ENCODE measurements around the gene COL6A3. TPM values are rescaled to one million over a fixed set of nuclear protein-coding genes. Genes with fewer than 3 reads are reported as not detected.

The COL6A3 gene
- total and polyA plus RNA-seq, 2 of the 13 experiments (the other 11 are each of a cell fraction or from before 2014, with no cell fraction given): 0.03 TPM; not detected in 1

GRCh38 chr2:237391140-237391539, 22.8 kb downstream of the COL6A3 start:
- Histone ChIP-seq H3K9me3 (ENCODE audit: low read length) (no peaks in the 10 kb centered on the region), H3K79me2 (ENCODE audit: insufficient read depth, low read length) (no peaks in the 10 kb centered on the region), H3K9ac (ENCODE audit: insufficient read depth, low read depth, low read length) (no peak overlapping the region), H3K4me2 (ENCODE audit: low read depth, low read length) (no peak overlapping the region), H3K27ac (ENCODE audit: extremely low read length, insufficient read depth, low read length) (no peak overlapping the region), H3K27me3 (ENCODE audit: control insufficient read depth in 1 of 2, insufficient read depth in 2 of 2, low read length in 2 of 2) (peaks cover 0 to 42% of the 10 kb centered on the region in 2 experiments; a peak in 3 of 5 replicates), H3K4me1 (ENCODE audit: insufficient read depth, low read length) (no peaks in the 10 kb centered on the region), H3K36me3 (replicated peaks in 1 of 2; ENCODE audit: control insufficient read depth in 1 of 2, insufficient read depth in 2 of 2, low read length in 2 of 2) (no peaks in the 10 kb centered on the region), H3K4me3 (replicated peaks in 1 of 3; ENCODE audit: insufficient read depth in 1 of 3, low read depth in 2 of 3, low read length in 3 of 3) (no peak overlapping the region), H4K20me1 (ENCODE audit: insufficient read depth, low read length) (no peaks in the 10 kb centered on the region), H2AFZ (ENCODE audit: low read length) (no peak overlapping the region)
- CTCF ChIA-PET (ENCODE audit: low intra/inter-chr PET ratio, low total read pairs): no interaction called here
- 15% methylated on average over 5 of the region's 5 CpGs for WGBS (ENCODE audit: low lambda C conversion rate)
- POLR2A ChIA-PET: no interaction called here
- in situ Hi-C loops (cut with HindIII; ENCODE audit: extremely low pct_ligation_motif_present, low pct_unique_long_range_greater_than_20kb) (no loop called here), intact Hi-C loops (cut with micrococcal nuclease; ENCODE audit: unreplicated experiment) (no loop called here)
- no peak for ATAC-seq
- BruUV-seq (replicated peaks): no TSS peak
- FAIRE-seq: no peak
- no peak for DNase-seq (ENCODE audit: low spot score)
- TF ChIP-seq MAFF (IDR thresholded peaks at IDR 0.05; ENCODE audit: low read depth, low read length): peak; percentile 41; the same call in 1 of the 2 replicates
- TF ChIP-seq ZBTB43 (CRISPR knock-in tag; conservative IDR thresholded peaks at IDR 0.05): no peak
- no peak for TF ChIP-seq NFIB (CRISPR knock-in tag; IDR thresholded peaks at IDR 0.05; ENCODE audit: borderline replicate concordance)
- no peak for TF ChIP-seq FOXP4 (CRISPR knock-in tag; IDR thresholded peaks at IDR 0.05)
- TF ChIP-seq KDM3A (CRISPR knock-in tag; IDR thresholded peaks at IDR 0.05; ENCODE audit: low read depth): no peak
- TF ChIP-seq, protein P1, sequence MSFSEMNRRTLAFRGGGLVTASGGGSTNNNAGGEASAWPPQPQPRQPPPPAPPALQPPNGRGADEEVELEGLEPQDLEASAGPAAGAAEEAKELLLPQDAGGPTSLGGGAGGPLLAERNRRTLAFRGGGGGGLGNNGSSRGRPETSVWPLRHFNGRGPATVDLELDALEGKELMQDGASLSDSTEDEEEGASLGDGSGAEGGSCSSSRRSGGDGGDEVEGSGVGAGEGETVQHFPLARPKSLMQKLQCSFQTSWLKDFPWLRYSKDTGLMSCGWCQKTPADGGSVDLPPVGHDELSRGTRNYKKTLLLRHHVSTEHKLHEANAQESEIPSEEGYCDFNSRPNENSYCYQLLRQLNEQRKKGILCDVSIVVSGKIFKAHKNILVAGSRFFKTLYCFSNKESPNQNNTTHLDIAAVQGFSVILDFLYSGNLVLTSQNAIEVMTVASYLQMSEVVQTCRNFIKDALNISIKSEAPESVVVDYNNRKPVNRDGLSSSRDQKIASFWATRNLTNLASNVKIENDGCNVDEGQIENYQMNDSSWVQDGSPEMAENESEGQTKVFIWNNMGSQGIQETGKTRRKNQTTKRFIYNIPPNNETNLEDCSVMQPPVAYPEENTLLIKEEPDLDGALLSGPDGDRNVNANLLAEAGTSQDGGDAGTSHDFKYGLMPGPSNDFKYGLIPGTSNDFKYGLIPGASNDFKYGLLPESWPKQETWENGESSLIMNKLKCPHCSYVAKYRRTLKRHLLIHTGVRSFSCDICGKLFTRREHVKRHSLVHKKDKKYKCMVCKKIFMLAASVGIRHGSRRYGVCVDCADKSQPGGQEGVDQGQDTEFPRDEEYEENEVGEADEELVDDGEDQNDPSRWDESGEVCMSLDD (CRISPR knock-in tag; IDR thresholded peaks at IDR 0.05; ENCODE audit: borderline replicate concordance): no peak
- peak in 1 of 2 experiments; percentile 64; a peak in 2 of 4 replicates for TF ChIP-seq MAFK (conservative IDR thresholded peaks at IDR 0.05 in 1 of 2, IDR thresholded peaks at IDR 0.05 in 1 of 2; ENCODE audit: low read length in 2 of 2)
- TF ChIP-seq SP140L (CRISPR knock-in tag; IDR thresholded peaks at IDR 0.05; ENCODE audit: borderline replicate concordance): no peak
- TF ChIP-seq MIER2 (CRISPR knock-in tag; IDR thresholded peaks at IDR 0.05): no peak
- no peak for TF ChIP-seq JDP2 (CRISPR knock-in tag; IDR thresholded peaks at IDR 0.05; ENCODE audit: borderline replicate concordance)
- no peak for TF ChIP-seq ZFY (CRISPR knock-in tag; IDR thresholded peaks at IDR 0.05)
- no peak for TF ChIP-seq KLF9 (CRISPR knock-in tag; IDR thresholded peaks at IDR 0.05; ENCODE audit: low read depth)
- 0 out of 2 replicates have a peak, but pooled peaks have one; percentile 20 for TF ChIP-seq FOXP1 (IDR thresholded peaks at IDR 0.05)
- TF ChIP-seq FOXP1 (CRISPR knock-in tag; IDR thresholded peaks at IDR 0.05): no peak
- TF ChIP-seq RFXANK (CRISPR knock-in tag; IDR thresholded peaks at IDR 0.05): no peak
- TF ChIP-seq ZNF703 (CRISPR knock-in tag; IDR thresholded peaks at IDR 0.05; ENCODE audit: borderline replicate concordance): no peak
- no peak for TF ChIP-seq DMAP1 (CRISPR knock-in tag; IDR thresholded peaks at IDR 0.05)
- no peak for TF ChIP-seq ZNF569 (CRISPR knock-in tag; IDR thresholded peaks at IDR 0.05; ENCODE audit: borderline replicate concordance)
- TF ChIP-seq, protein P2, sequence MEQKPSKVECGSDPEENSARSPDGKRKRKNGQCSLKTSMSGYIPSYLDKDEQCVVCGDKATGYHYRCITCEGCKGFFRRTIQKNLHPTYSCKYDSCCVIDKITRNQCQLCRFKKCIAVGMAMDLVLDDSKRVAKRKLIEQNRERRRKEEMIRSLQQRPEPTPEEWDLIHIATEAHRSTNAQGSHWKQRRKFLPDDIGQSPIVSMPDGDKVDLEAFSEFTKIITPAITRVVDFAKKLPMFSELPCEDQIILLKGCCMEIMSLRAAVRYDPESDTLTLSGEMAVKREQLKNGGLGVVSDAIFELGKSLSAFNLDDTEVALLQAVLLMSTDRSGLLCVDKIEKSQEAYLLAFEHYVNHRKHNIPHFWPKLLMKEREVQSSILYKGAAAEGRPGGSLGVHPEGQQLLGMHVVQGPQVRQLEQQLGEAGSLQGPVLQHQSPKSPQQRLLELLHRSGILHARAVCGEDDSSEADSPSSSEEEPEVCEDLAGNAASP (CRISPR knock-in tag; IDR thresholded peaks at IDR 0.05; ENCODE audit: borderline replicate concordance): no peak
- no peak for TF ChIP-seq MATR3 (CRISPR knock-in tag; IDR thresholded peaks at IDR 0.05)
- peak; percentile 80 for TF ChIP-seq FOXA1 (IDR thresholded peaks at IDR 0.05)
- no peak for TF ChIP-seq FOXA1 (CRISPR knock-in tag; IDR thresholded peaks at IDR 0.05)

Data from HepG2 (cell line).